ENCODE results near the gene ARHGEF40.

Gene ARHGEF40

DNA sequence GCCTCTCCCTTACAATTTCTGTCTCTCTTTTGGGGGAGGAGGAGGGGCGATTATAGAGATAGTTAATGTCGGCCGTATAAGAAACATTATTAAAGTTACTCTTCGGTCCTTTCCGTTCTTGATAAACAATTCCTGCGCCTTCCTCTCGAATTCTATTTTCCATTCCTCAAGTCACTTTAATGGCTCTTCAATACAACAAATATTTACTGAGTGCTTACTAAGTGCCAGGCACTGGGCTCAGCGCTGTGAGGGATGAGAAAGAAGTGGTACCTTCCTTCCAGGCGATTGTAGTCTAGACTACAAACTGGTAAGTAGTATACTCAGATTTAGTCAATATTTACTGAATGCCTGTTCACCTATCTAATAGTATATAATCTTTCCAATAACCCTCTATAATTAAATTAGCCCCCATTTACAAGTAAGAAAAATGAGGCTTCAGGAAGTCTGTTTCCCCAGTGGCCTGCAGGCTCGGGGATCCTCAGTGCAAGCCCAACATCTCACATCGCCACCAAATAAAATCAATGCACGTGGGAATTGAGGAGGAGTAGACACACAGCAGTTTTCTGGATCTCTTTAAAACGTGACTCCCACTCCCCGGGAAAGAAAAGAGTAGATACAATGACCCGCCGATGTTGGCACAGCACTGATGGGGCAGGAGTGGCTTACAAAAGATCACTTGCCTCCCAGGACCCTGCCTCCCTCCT is 28.9 kb downstream of the ARHGEF40 start:
- no peak for DNase-seq

DNA sequence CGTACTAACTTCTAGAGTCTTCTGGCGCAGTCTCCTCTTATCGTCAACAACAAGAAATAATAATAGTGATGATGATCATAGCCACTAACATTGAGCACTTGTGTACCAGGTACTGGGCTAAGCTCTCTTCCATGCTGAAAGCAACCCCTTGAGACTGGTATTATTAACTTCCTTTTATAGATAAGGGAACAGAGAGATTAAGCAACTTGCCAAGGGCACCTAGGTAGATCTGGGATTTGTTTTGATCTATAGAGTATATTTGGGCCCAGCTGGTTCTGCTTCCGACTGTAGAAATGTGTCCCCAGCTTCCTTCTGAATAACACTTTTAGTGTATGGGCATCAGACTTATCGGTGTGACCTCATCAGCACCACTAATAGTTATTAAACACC is 29.5 kb downstream of the ARHGEF40 start:
- no peak for DNase-seq

DNA sequence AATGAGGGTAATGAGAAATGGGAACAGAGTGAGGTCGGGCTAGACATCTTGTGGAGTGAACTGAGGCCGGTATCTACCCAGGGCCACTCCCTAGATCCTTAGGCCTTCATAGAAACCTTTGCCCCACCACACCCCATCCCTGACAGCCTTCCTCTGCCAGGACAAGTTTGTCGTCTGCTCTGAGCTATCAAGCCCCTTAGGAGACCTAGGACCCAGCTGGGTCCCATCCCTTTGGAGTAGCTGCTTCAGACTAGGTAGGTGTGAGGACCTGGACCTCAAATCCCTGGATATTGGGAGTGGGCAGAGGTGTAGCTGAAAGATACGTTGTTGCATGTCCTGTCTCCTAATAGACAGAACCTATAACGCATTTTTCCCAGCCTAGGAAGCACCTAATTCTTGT is 30.8 kb downstream of the ARHGEF40 start, which contains the start of gene TMEM253:
TSS of gene TMEM253 (plus strand) at position 136 of the 400 bp plus-strand sequence. CDS start 278 bp downstream, outside the sequence.
- no peak for DNase-seq

GRCh38 chr14:21101802-21102413 is 31.8 kb downstream of the ARHGEF40 start:
- DNase-seq, result no peak

DNA sequence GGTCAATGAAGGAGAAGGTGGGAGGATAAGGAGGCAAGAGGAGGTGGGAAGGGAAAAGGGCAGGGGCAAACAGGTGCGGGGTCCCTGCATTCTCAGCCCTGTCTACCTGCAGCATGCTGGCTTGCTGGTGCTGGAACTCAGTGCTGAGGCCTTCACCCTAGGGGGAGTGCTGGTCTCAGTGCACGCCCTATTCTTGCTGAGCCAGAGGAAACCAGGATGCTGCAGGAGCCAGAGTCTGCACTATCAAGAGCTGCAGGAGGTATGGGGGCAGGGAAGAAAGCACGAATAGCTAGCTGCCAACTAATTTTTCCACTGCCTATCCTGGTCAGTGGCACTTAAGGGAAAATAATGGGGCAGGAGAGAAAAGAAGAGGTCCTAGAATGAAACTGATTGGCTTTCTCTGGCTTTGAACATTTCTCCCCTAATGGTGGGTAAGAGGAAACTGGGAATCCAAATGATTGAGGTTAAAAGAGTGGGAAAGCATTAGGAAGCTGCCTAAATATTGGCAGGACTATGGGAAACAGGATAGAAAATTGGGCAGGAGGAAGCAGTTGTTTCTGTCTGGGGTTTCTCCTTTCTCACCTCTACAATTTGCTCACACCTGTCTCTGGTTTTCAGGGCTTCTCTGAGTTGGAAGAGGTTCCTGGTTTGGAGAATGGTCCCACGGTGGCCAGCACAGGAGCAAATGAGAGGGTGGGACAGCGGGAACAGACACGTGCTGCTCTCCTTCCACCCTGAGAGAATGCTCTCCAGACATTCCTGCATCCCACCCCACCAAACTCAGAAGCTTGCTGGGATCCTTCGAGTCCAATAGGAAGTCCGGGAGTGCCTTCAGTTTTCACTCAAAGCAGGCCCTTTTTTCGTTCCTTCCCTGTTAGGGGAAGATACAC is 32.7 kb downstream of the ARHGEF40 start:
- DNase-seq, result no peak

DNA sequence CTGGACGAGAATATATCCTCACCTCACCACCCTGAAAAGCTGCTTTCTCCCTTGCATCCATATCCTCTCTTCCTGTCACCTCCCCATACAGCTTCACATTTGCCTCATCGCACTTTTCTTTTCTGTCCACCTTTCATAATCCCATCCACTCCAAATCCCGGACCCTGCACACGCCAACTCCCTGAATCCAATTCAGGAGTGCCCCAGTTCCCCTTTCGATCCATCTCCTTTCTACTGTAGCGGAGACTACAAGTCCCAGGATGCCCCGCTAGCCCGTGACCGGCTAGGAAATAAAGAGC is 33.3 kb downstream of the ARHGEF40 start:
- DNase-seq, result no peak

GRCh38 chr14:21103710-21104447 is 33.8 kb downstream of the ARHGEF40 start:
- DNase-seq, result peak; percentile 87

GRCh38 chr14:21104448-21105060 is 34.5 kb downstream of the ARHGEF40 start:
- peak; percentile 49 for DNase-seq

DNA sequence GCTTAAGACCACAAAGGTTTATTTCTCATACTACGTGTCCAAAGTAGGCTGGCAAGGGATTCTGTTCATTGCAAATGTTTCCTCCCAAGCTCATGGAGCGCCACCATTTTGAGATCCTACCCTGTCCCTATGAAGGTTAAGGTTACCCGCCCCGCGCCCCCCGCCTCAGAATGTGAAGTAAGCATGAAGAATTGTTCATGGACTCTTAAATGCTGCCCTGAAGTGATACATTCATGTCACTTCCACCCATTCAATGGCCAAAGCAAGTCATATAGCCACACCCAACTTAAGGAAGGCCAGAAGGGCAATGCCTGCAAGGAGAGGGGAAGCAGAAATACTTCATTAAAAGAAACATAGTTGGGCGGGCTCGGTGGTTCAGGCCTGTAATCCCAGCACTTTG is 35.0 kb downstream of the ARHGEF40 start:
- DNase-seq, result no peak

DNA sequence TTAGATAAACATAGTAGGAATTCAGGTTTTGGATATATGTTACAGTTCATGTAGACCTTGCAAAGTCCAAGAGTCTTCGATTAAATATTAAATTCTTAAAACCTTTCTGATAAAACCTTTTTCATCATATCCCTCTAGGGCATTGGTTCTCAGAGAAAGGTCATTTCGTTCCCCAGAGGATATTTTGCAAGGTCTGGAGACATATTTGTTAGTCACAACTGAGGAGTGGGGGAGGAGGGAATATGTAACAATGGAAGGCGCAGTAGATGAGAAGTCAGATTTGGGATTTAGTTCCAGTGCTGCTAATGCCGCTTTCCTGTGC is 36.0 kb downstream of the ARHGEF40 start:
- no peak for DNase-seq

DNA sequence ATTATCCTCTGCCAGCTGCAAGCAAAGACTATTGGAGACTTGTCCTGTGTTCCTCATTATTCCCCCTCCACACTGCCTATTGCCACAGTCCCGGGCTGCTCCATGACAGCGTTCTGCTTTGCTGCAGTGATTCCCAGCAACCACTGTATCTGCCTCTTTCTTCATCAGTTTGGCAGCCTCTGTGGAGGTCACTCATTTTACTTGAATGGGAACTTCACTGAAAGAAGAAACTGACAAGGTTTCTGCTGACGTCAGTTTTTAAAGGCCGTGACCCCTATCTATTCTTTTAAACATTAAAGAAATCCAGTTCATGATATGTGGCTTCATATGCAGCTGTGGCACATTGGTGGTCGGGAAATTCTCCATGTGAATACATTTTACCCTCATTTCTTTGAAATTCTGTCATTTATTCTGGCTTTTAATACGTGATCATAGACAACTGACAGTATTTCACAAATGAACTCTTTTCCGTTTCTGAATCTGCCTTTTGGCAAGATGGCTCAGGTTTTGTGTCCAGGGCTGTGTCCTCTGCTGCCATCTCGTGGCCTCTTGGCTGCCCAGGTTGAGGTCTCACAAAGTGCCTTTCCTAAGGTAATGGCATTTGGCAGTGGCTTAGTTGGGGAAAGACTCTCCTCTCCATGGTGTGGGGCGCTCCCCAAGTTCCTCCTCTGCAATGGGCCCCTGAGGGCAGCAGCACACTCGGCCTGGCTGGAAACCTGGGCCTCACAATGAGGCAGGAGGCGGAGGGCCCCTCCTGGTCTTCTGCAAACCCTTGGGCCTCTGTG is 36.6 kb downstream of the ARHGEF40 start:
- peak; percentile 25 for DNase-seq

GRCh38 chr14:21107283-21107800 is 37.2 kb downstream of the ARHGEF40 start:
- DNase-seq, result no peak

DNA sequence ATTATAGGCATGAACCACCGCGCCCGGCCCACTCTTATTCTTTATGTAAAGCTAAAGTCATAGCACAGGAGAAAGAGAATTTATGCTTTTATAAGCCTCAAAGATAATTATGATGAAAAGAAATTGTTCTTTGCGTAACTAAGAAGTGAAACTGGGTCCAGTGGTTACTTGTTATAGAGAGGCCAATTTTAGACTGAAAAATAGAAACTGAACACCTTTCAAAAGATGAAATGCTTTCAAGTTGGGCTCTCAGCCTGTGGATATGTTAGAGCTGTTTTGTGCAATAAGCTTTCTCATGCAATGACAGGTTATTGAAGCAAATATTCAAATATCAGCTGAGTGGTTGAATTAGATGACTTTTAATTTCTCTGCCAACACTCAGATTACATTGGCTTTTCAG is 38.7 kb downstream of the ARHGEF40 start:
- DNase-seq, result no peak

- DNase-seq, result no peak
Measured at GRCh38 chr14:21109377-21110138, 39.5 kb downstream of the ARHGEF40 start.

DNA sequence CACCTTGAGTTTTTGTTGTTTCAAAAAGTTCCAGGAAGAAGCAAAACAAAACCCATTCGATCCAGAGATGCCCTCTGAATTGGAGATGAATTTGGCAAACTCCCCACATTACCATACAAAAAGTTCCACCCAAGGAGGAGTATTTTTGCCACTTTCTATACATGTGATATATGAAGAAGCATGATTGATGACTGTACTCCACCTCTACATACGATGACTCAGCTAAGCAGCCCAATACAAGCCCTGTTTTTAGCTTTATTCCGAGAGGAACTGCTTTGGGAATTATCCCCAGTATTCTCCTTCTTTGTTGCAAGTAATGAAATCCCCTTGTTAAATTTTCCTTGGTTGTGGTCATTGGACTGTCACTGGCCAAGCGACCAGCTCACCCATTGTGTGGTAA is 42.2 kb downstream of the ARHGEF40 start:
- DNase-seq, result no peak

DNA sequence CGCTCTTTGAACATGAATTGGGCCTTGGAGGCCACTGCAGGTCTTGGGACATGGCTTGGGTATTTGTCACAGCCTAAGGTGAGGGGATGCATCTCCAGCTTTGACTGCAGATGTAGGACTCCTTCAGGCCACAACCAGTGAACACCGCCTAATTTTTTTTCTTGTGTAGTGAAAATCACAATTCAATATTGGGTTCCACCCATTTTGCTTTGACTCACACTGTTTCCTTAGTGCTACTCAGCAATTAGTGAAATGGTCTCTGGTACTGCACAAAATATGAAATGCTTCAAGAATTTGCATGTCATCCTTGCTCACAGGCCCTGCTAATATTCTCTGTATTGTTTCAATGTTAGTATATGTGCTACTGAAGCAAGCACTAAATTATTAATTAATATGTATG is 43.3 kb downstream of the ARHGEF40 start:
- DNase-seq, result no peak

DNA sequence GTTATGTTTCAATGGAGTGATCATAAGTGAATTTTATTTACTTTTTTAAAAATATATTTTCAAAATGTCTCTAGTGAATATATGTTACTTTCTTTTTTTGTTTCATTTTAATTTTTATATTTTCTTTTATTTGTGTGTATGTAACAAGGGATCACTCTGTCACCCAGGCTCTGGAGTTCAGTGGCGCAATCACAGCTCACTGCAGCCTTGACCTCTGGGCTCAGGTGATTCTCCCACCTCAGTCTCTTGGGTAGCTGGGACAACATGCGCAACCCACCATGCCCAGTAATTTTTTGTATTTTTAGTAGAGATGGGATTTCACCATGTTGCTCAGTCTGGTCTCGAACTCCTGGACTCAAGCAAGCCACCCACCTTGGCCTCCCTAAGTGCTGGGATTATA is 48.8 kb downstream of the ARHGEF40 start:
- DNase-seq, result no peak

GRCh38 chr14:21120686-21121085 is 50.6 kb downstream of the ARHGEF40 start:
- no peak for DNase-seq

GRCh38 chr14:21121122-21121521 is 51.0 kb downstream of the ARHGEF40 start:
- no peak for DNase-seq

GRCh38 chr14:21123429-21123828 is 53.3 kb downstream of the ARHGEF40 start:
- no peak for DNase-seq

- DNase-seq, result no peak
Measured at GRCh38 chr14:21133901-21134300, 63.8 kb downstream of the ARHGEF40 start.
